HG02840 (cell line): Measurements from ENCODE around the gene VPS8.
A peak's percentile ranks its signal among the peaks of the same experiment; 100 is the strongest.

Experiments used
- ATAC-seq: cut with Tn5 transposase; IDR thresholded peaks from one replicate; pipeline ENCODE4 v1.9.1; 2021; ENCODE audit warnings: mild to moderate bottlenecking, moderate library complexity, moderate number of reproducible peaks; ENCODE audit not compliant: unreplicated experiment, low FRiP score

The VPS8 gene

DNA sequence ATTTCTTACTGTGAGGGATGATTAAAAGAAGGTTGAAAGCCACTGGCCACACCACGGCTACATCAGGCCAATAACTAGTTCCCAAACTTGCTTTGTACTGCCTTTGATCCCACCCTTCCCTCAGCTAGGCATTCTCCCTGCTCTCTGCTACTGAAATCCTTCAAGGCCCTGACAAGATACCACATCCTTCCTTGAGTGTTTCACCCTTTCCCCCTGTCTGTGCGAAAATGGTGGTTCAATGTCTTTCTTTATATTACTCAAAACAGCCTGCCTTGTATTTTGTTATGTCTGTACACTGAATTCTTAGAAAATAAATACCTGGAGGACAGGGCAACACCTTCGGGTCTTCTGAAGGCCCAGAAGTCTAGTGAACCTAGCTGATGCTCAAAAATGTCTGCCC, 932 bp upstream of the VPS8 start:
- ATAC-seq, result no peak

DNA sequence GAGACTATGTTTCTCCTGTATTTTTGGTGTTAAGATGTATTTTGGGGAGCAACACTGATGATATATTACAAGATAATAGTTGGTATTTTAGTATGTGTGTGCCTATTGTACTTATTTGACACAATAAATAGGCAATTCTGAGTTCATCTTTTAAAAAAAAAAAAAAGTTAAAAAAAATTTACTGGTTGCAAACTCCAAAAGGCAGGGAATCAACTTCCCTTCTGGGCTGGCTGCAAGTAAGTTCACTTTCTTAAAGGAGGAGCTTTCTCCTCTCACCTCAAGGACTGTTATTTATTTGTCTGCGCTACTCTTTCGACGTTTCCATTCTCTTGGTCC, 335 bp upstream of the VPS8 start:
- no peak for ATAC-seq

DNA sequence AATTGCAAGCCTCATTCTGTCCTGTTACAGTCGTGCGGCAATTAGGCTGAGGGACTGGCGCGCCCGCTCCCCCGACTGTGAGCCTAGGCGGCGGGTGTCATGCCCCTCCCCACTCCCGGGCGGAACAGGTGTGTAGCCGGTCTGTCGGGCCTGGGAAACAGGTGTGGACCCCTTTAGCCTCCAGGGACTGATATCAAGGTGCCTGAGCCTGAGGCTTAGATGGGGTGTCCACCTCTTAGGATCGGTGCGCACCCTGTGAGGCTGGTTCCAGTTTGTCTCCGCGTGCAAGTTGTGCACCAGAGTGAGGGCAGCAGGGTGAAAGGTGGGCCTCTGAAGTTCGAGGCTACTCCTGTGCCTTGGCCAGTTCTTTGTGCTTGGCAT, 686 bp downstream of the VPS8 start:
- peak; percentile 18 for ATAC-seq

DNA sequence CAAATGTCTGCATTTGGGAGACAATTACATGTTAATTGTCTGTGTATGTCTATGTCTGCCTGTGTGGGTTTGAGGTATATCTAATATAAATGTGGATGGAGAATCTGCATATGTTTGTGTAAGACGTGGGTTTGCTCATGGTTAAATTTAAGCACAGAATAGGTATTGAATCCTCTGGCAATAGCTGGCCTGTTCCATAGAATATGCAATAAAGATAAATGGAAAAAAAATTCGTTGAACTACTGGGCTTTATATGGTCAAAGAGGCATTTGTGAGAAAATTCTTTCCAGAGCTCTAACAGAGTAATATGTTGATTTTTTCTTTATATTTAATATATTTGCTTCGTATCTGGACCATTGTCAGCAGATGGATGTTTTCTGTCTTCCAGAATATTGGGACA, 1.4 kb downstream of the VPS8 start:
- no peak for ATAC-seq

DNA sequence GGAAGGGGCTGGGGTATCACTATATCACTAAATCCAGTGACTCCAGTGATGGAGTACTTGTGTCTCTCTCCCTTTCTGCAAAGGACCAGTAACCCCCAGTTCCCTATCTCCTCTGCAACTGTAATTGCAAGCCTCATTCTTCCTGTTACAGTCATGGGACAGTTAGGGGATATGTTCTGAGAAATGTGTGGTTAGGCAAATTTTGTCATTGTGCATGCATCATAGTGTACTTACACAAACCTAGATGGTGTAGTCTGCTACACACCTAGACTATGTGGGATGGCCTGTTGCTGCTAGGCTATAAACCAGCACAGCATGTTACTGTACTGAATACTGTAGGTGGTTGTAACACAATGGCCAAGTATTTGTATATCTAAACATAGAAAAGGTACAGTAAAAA, 2.2 kb downstream of the VPS8 start:
- no peak for ATAC-seq

DNA sequence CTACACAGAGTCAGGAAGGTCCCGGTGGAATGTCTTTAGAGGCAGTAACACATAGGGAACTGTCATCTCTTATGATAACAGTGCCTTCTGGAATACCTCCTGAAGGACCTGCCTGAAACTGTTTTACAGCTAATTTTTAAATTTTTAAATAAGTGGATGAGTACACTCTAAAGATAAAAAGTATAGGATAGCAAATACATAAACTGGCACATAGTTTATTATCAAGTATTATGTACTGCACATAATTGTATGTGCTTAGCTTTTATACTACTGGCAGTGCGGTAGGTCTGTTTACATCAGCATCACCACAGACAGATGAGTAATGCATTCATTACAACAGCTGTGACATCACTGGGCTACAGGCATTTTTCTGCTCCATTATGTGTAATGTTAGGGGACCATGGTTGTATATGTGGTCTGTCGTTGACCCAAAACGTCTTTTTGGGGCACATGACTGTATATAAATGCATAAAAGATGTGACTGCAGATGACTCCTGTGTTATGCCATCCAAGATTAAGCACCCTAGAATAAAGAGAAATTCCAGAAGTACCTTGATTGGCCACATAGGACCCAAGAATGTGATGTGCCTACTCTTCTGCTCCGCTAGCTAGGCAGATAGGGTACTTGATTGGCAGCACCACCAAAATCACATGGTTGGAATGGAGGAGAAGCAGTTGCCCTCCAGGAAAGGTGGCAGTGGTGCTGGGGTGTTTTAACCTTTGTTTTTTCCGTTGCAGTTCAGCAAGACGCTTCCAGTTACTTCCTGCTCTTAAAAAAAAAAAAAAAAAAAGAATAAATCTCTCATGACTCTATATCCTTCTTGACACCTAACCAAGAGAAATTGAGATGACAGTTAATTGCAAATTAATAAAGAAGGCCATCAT, 3.3 kb downstream of the VPS8 start:
- ATAC-seq, result no peak

DNA sequence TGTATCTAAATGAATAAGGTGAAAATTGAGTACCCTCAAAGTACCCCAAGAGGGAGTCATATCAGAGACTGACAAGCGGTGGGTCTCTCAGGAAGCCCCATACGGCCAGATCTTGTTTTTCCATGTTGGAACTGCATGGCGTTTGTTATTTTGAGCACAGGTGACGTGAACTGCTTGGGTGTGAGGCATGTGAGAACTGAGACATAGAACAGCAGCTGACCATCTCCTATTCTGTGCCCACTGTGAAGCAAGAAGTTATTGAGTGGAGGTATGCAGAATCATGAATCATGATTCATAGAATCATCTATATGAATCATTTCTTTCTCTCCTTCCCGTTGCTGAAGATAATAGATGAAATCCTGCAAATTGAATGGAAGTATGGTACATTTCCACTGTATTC, 4.6 kb downstream of the VPS8 start:
- no peak for ATAC-seq

DNA sequence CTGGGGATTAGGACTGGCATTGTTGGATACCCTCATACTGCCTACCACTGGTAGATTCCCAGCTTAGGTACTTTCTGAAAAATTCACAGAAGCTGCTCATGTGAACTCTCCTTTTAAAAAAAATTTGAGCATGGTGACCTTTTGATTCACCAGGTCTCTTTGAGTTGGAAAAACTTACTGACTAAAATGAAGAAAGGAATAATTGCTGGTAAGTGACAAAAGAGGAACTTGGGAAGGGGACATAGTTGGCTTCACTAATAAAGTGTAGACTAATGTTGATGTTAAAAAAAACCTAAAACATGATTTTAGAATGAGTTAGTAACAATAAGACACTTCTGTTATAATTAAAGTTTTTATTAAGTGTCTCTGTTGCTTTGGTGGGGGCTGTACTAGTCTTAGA, 8.6 kb downstream of the VPS8 start:
- ATAC-seq, result no peak

DNA sequence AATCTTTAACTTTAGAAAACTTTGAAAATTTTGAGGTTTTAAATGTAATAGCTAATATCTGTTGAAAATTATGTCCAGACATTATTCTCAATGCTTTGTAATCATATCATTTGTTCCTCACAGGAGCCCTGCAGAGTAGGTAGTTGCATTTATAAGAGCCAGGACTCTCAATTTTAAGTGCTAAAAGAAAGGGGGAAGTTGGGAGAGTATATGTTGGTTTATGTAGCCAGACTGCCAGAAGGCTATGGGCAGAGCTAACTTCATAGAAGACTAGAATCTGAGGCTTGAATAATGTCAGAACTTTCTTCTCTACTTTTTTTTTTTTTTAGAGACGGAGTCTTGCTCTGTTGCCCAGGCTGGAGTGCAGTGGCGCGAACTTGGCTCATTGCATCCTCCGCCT, 9.1 kb downstream of the VPS8 start:
- no peak for ATAC-seq

DNA sequence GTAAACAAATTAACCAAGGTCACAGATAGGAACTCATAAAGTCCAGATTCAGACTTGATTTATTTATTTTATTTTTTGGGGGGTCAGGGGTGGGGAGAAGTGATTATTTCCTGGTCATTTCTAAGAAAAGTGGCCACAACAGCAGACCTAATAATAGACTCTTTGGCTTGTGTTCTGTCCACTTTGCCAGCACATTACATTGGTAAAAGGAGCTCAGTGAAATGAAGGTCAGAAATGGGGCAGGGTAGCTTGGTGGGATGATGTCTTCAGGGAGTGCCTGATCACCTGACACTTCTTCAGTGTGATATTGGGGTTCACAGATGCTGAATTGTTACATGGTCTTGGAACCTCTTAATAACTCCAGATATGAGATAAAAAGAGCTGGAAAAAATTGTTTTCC, 10.1 kb downstream of the VPS8 start:
- no peak for ATAC-seq

DNA sequence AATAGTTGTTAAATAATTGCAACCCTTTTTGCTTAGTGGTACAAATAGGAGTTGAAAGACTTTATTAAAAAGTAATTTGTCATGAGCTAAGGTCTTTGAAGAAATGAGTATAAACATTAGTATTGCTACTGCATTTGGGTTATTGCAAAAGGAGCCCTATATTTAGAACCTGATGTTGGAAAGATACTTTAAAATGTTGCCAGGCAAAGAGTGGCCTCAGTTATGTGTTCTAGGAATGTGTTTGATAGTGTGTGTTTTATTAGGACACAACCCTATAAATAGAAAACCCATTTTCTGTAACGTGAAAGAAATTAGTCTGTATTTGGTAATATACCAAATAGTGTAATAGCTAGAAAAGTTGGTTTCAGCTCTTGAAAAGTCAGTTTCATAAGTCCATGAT, 10.7 kb downstream of the VPS8 start:
- no peak for ATAC-seq

DNA sequence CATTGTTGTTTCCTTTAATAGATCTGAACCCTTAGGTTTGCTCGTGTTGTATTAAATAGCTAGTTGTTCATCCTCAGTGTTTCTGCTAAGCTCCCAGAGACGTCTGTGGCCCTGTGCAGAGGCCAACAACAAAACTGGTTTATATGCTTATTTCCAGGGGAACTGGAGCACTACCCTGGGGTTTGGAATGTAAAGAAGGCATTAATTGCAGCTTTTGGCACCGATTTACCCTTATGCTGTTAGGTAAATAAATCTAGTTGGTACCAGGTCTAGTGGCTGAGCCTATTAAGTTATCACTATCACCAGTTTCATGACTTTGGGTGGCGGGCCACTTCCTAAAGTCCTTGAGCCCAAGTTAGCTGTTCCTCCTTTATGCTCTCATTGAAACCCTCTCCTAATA, 12.0 kb downstream of the VPS8 start:
- no peak for ATAC-seq

DNA sequence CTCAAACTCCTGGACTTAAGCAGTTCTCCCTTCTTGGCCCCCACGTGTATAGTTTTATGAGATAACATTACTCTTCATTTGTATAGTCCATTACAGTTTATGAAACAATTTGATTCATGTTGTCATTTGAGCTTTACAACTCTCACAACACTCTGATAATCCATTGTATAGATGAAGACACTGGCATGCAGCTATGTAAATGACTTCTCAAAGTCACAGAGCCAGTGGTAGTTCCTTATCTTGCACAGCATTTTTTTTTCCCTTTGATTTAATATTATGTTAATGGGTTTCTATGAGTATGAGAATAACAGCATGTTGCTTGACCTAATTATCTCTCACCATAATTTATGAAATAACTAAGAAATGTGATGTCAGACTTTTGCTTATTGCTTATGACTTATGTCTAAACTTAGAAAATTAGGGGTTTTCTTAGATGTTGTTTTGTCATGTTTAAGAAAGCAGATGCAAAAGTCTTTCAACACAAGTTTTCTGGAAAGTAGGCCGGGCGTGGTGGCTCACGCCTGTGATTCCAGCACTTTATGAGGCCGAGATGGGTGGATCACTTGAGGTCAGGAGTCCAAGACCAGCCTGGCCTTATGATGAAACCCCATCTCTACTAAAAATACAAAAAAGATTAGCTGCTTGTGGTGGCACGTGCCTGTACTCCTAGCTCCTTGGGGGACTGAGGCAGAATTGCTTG, 13.3 kb downstream of the VPS8 start:
- no peak for ATAC-seq

DNA sequence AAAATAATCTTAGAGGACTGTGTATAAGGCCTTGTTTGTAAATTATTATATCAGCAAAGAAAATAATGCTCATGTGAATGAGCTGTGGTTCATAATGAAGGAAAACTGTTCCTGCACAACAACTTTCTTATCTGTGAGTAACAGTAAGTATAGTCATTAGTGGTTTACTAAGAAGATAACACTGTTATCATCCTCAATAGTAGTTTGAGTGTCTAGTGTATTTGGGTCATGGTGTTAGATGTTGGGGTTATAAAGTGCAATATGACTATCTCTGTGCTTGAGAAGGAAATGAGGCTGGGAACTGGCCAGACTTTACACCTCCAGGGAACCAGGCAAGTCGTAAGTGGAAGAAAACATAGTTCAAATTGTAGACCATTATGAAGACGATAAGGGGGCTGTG, 15.6 kb downstream of the VPS8 start:
- no peak for ATAC-seq

DNA sequence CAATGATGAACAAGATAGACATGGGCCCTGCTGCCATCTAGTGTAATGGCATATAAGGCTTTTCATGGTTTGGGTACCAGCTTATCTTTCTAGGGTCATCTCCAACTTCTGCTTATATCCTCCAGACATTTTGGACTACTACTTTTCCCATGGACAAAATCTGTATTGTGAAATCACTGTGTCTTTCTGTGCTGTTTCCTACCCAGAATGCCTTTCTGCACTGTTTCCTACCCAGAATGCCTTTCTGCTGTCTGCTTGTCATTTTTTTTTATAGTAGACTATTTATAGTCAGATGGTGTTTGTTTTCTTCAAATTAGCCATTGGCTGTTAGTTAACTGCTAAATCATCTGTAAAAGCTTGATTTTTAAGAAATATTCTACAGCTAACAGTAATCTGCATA, 20.1 kb downstream of the VPS8 start:
- no peak for ATAC-seq

DNA sequence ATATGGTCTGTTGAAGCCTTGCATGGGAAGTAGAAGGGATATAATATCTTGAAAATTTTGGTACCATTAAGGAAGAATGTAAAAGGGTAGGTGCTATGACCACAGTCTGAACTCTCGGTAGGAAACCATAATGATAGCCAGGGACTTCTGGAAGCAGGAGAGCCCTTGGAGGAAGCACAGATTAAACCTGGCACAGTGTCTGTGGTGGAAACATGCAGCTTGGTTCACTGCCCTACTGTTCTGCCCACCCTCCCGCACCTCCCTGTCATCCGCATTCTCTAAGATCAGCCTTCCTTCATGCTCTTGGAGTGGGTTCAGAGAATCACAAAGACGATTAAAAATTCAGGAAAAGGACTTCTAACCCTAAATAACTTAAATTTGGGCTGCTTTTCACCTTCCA, 20.9 kb downstream of the VPS8 start:
- no peak for ATAC-seq

DNA sequence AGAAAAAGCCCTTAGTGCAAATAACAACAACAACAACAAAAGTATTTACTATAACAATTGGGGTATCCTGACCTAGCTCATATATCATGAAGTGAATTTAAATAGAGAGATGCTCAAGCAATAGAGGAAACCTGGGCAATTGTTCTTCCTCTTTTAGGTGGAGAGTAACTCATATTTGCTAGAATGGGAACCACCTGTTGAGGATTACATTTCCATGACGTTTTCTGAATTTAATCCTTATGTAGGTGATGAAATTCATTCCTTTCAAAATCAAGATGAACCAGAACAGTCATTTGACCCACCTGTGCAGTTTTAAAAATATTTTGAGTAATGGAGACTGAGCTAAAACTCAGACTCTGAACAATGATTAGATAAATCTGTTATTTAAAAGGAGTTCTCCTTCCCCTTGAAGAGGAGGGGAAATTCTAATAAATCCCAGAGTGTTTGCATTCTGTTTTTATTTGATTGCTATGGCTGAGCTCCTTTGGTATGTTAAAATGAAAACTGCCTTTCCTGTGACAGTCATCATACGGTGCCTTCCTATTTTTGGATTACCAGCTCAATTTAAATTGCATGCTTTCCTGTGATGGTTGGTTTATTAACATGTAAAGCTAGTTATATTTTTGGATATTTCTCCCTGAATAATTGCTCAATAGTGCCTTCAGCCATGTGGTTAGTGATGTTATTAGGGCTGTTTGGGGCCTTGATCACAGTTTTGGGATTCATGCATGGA, 24.3 kb downstream of the VPS8 start:
- ATAC-seq, result no peak

DNA sequence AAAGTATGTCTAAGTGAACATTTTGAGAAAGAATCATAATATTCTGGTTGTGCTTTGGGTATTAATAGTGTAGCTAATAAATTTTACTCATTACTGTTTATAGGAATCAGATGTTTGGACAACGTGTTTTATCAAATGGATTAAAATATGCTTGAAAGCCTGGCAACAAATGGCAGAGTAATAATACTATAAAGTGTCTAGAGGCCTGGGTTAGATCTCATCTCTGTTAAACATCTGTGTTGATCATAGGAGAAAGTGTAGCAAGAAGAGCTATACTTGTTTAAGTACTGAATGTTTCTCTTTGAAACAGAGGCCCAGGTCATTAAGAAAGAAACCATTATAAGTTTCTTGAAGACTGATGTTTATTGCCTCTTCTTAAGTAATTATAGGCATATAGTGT, 30.5 kb downstream of the VPS8 start:
- no peak for ATAC-seq

DNA sequence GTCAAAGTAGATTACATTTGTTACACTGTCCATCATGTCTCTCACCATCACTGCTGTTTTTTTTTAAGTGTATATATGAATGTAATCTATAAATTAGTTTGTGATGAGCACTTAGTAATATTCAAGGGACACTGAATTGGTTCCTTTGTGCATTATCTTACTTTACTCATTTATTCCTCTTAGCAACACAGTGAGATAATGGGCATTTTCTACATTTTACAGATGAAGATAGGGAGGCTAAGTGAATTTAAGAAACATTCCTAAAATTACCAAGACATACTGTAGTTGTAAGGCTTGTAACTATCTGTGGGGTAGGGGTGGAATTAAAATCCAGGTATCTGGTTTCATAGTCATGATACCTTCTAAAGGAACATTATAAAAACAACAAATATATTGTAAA, 33.9 kb downstream of the VPS8 start:
- no peak for ATAC-seq

DNA sequence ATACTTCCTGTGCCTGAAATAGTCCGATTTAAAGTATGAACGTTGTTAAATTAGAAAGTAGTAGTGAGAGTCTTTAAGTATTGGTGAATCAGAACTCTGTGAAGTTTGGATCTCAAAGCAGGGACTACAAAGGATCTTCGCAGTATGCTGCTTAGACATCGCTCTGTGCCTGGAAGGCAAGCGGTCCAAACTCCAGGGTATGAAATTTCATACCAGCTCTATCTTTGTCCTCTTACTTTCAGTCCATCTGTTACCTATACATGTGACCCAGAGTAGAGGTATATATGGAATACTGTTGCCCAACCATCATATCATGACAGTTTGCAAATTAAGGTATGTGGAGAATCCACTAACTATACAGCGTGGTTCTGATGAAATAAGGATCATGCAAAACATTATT, 34.5 kb downstream of the VPS8 start:
- no peak for ATAC-seq

DNA sequence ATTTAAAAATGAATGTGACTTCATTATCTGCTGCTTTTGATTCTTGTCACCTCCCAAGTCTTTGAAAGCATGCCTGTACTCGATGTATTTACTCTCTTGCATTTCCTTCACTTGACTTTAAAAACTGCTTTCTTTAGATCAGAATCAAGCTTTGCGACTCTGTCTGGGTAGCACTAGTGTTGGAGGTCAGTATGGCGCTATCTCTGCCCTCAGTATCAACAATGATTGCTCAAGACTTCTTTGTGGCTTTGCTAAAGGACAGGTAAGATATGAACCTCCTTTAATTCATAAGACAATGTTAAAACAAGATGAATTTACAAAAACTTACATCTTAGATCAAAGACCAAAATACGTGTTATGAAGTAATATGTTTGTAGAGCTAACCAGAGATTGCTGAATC, 37.0 kb downstream of the VPS8 start:
- ATAC-seq, result no peak

DNA sequence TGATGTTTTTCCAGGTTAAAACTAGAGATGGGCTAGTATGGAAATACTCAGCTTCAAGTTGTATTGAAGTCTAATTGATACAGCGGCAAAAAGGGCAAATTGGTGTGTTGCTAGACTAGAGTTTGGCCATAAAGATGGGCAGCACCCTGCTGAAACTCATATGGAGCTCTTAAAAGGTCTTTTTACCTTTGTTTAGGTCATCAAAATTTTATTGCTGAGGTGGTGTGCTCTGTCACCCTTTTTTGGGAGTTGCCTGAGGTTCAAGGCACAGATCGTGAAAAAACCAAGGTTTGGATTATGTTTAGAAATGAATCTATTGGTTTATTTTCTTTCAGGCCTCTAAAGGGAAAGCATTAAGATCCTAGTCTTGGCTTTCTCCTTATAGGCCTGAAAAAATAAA, 38.2 kb downstream of the VPS8 start:
- no peak for ATAC-seq
